Common myeloid progenitor, CD34-positive (primary cell): ENCODE results near the gene GPR68.
A peak's percentile ranks its signal among the peaks of the same experiment; 100 is the strongest.

Source experiments
- CTCF ChIA-PET: fragments of 350-600 bp; sonication (Branson Sonifier 250); formaldehyde crosslinking; loops from one replicate; lab custom pipeline; 2021; ENCODE audit warnings: antibody characterized with exemption; lab: Charles Lee
- POLR2A ChIA-PET: fragments of 350-600 bp; sonication (Branson Sonifier 250); formaldehyde crosslinking; loops from one replicate; lab custom pipeline; 2021; ENCODE audit warnings: antibody characterized with exemption; lab: Charles Lee
- DNase-seq, 3 donors: peaks; one replicate each; pipeline versions ENCODE4 v3.0.0 to v3.0.0-alpha.2; 2013
- H3K27ac ChIP-seq, 2 experiments: 1 replicate in 1 of 2; 2 replicates in 1 of 2; pipeline ENCODE4 v1.7.0; 2013; ENCODE audit warnings: inconsistent platforms in 2 of 2, low read length in 2 of 2, mild to moderate bottlenecking in 2 of 2, low read depth in 1 of 2, moderate library complexity in 1 of 2; ENCODE audit not compliant: severe bottlenecking in 2 of 2, insufficient read depth in 1 of 2, poor library complexity in 1 of 2
- H3K27me3 ChIP-seq, 5 experiments: replicated peaks in 2 of 5; 1 replicate in 3 of 5; 2 replicates in 2 of 5; pipeline versions ENCODE4 v1.6.1 to v1.7.0; 2013; ENCODE audit warnings: low read length in 4 of 5, mild to moderate bottlenecking in 2 of 5, moderate library complexity in 2 of 5, inconsistent platforms in 1 of 5; ENCODE audit not compliant: insufficient read depth in 5 of 5, control insufficient read depth in 4 of 5
- H3K36me3 ChIP-seq, 4 experiments: 1 replicate in 2 of 4; 2 replicates in 2 of 4; pipeline versions ENCODE4 v1.6.1 to v1.7.0; 2013; ENCODE audit warnings: low read length in 3 of 4, control low read depth in 1 of 4, mild to moderate bottlenecking in 1 of 4; ENCODE audit not compliant: control insufficient read depth in 4 of 4, insufficient read depth in 4 of 4
- H3K4me1 ChIP-seq, 4 experiments: 1 replicate in 3 of 4; 2 replicates in 1 of 4; pipeline versions ENCODE4 v1.6.1 to v1.7.1; 2013; ENCODE audit warnings: low read length in 3 of 4, mild to moderate bottlenecking in 3 of 4, control low read depth in 1 of 4, inconsistent platforms in 1 of 4, moderate library complexity in 1 of 4; ENCODE audit not compliant: control insufficient read depth in 4 of 4, insufficient read depth in 4 of 4; ENCODE audit errors: control extremely low read depth in 1 of 4
- H3K4me3 ChIP-seq, 7 experiments: 1 replicate in 4 of 7; 2 replicates in 3 of 7; pipeline versions ENCODE4 v1.5.1 to v1.7.0; 2013; ENCODE audit warnings: mild to moderate bottlenecking in 7 of 7, low read length in 6 of 7, moderate library complexity in 6 of 7, inconsistent platforms in 2 of 7, low read depth in 2 of 7, control low read depth in 1 of 7; ENCODE audit not compliant: insufficient read depth in 4 of 7, control insufficient read depth in 1 of 7; ENCODE audit errors: extremely low read depth in 1 of 7
- H3K9me3 ChIP-seq, 5 experiments: 1 replicate in 4 of 5; 2 replicates in 1 of 5; pipeline versions ENCODE4 v1.6.1 to v1.7.1; 2013; ENCODE audit warnings: low read length in 4 of 5, mild to moderate bottlenecking in 2 of 5, inconsistent platforms in 1 of 5, low read depth in 1 of 5, moderate library complexity in 1 of 5; ENCODE audit not compliant: control insufficient read depth in 4 of 5, insufficient read depth in 2 of 5; ENCODE audit errors: control extremely low read depth in 1 of 5
- whole genome bisulfite sequencing: methylation state at CpG from one replicate; pipeline ENCODE4 v1.1.5; 2013; ENCODE audit not compliant: insufficient coverage; 5-methylcytosine and 5-hydroxymethylcytosine counted together

The GPR68 gene

DNA sequence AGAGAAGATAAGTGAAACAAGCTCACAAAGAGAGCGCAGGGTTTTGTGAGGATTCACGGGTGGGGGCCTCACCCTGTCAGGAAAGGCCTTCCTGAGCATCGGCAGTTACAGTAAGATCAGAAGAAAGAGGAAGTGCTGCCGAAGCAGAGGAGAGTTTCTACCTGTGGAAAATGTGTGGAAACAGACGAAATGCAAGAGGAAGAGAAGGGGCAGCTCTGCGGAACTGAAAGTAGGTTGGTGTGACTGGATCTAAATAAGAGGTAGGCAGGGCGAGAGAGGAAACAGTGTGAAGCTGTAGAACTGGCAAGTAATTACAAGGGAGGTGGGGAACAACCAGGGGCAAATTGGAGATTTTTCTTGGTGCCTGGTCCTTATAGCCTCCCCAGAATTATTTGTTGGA lies 2.6 kb downstream of the GPR68 start:
- H3K27ac ChIP-seq, result no peak overlapping the region
- peaks cover 0 to 9% (median 0%) of the 10 kb centered on the region in 5 experiments for H3K9me3 ChIP-seq
- WGBS, result 10% methylated on average over 7 of the region's 7 CpGs
- H3K4me3 ChIP-seq, result peak overlapping the region in 4 of 7 experiments; percentile 33 to 52 (median 36)
- peak; percentile 36 to 82 (median 75) for DNase-seq
- no peaks in the 10 kb centered on the region for H3K36me3 ChIP-seq
- ChIA-PET CTCF (interaction anchor here (1.6 to 3.3 kb wide), 3 partner anchors 8 to 14 kb away, joined by 4 to 20 read pairs (median 4); no protein-coding TSS in a partner anchor), POLR2A (no interaction called here)
- peaks cover 8 to 74% (median 39%) of the 10 kb centered on the region in 4 experiments for H3K4me1 ChIP-seq
- H3K27me3 ChIP-seq, result peaks cover 0 to 25% (median 5%) of the 10 kb centered on the region in 5 experiments

GRCh38 chr14:91238661-91239060 lies 5.8 kb downstream of the GPR68 start:
- peaks cover 8 to 45% (median 20%) of the 10 kb centered on the region in 4 experiments for H3K4me1 ChIP-seq
- CTCF ChIA-PET, result interaction anchor here (1.2 to 2.4 kb wide), 3 partner anchors 11 to 62 kb away, joined by 3 to 5 read pairs (median 4); no protein-coding TSS in a partner anchor
- 96% methylated on average over 4 of the region's 8 CpGs for WGBS

DNA sequence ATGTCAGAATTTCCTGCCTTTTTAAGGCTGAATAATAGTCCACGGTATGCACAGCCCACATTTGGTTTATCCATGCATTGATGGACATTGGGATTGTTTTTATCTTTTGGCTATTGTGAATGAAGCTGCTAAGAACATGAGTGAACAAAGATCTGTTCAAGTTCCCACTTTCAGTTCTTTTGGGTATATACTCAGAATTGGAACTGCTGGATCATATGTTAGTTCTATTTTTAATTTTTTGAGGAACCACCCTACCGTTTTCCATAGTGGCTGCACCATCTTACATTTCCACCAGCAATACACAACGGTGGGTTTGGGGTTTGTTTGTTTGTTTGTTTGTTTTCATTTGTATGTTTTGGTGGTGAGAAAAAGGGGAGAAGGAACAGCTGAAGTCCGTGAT lies 6.4 kb downstream of the GPR68 start:
- ChIA-PET POLR2A (no interaction called here), CTCF (interaction anchor here (1.2 to 2.4 kb wide), 2 partner anchors 11 to 14 kb away, joined by 3 to 5 read pairs; no protein-coding TSS in a partner anchor)
- WGBS, result 100% methylated on average over 1 of the region's 4 CpGs
- Histone ChIP-seq H3K4me1 (peaks cover 5 to 39% (median 14%) of the 10 kb centered on the region in 4 experiments), H3K27me3 (peaks cover 0 to 60% (median 18%) of the 10 kb centered on the region in 5 experiments), H3K36me3 (peaks cover 0 to 3% (median 0%) of the 10 kb centered on the region in 4 experiments), H3K9me3 (peaks cover 0 to 9% (median 0%) of the 10 kb centered on the region in 5 experiments), H3K27ac (no peak overlapping the region), H3K4me3 (no peak overlapping the region)
- DNase-seq, result no peak

More at GRCh38 chr14:91238661-91239060, 5.8 kb downstream of the GPR68 start:
- no peak for DNase-seq
- no peak overlapping the region for H3K4me3 ChIP-seq
- peaks cover 0 to 3% (median 0%) of the 10 kb centered on the region in 4 experiments for H3K36me3 ChIP-seq
- peaks cover 0 to 9% (median 0%) of the 10 kb centered on the region in 5 experiments for H3K9me3 ChIP-seq
- H3K27ac ChIP-seq, result no peak overlapping the region
- POLR2A ChIA-PET, result no interaction called here
- peaks cover 0 to 54% (median 18%) of the 10 kb centered on the region in 5 experiments for H3K27me3 ChIP-seq

- CTCF ChIA-PET, result no interaction called here
- POLR2A ChIA-PET, result no interaction called here
- H3K36me3 ChIP-seq, result peaks cover 0 to 7% (median 2%) of the 10 kb centered on the region in 4 experiments
- WGBS, result 87% methylated on average over 5 of the region's 7 CpGs
- no peak overlapping the region for H3K4me3 ChIP-seq
- peaks cover 0 to 69% (median 24%) of the 10 kb centered on the region in 5 experiments for H3K27me3 ChIP-seq
- H3K9me3 ChIP-seq, result peaks cover 0 to 9% (median 0%) of the 10 kb centered on the region in 5 experiments
- no peak overlapping the region for H3K27ac ChIP-seq
- DNase-seq, result no peak
- peaks cover 3 to 33% (median 7%) of the 10 kb centered on the region in 4 experiments for H3K4me1 ChIP-seq
Observed at GRCh38 chr14:91237219-91237618, 7.3 kb downstream of the GPR68 start.

GRCh38 chr14:91235841-91236240 lies 8.7 kb downstream of the GPR68 start:
- Histone ChIP-seq H3K4me1 (peaks cover 0 to 29% (median 4%) of the 10 kb centered on the region in 4 experiments), H3K4me3 (no peak overlapping the region), H3K36me3 (peaks cover 0 to 19% (median 2%) of the 10 kb centered on the region in 4 experiments), H3K27ac (no peak overlapping the region), H3K9me3 (peaks cover 0 to 14% (median 6%) of the 10 kb centered on the region in 5 experiments), H3K27me3 (peaks cover 0 to 78% (median 26%) of the 10 kb centered on the region in 5 experiments)
- ChIA-PET CTCF (no interaction called here), POLR2A (no interaction called here)
- no peak for DNase-seq
- 100% methylated on average over 6 of the region's 7 CpGs for WGBS

DNA sequence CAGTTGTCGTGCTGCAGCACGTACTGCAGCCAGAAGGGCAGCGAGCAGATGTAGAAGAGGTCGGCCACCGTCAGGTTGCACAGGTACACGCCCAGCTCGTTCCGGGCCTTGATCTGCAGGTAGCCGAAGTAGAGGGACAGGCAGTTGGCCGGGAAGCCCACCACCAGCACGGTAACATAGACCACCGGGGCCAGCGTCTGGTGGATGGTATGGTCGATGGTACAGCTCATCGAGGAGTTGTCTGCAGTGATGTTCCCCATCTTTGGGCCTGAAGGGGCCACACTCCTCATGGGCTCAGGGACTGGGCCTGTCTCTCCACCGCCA lies 9.8 kb downstream of the GPR68 start:
- POLR2A ChIA-PET, result no interaction called here

More for the DNA sequence above, 9.8 kb downstream of the GPR68 start:
- DNase-seq, result no peak
- Histone ChIP-seq H3K27me3 (peaks cover 0 to 78% (median 26%) of the 10 kb centered on the region in 5 experiments), H3K4me3 (no peak overlapping the region), H3K27ac (no peak overlapping the region), H3K9me3 (peaks cover 0 to 14% (median 6%) of the 10 kb centered on the region in 5 experiments), H3K4me1 (peaks cover 7 to 37% (median 9%) of the 10 kb centered on the region in 4 experiments), H3K36me3 (peaks cover 0 to 19% (median 2%) of the 10 kb centered on the region in 4 experiments)
- CTCF ChIA-PET, result interaction anchor here (0.9 to 1.4 kb wide), 3 partner anchors 21 to 49 kb away, joined by 3 to 5 read pairs (median 3); no protein-coding TSS in a partner anchor
- 98% methylated on average over 16 of the region's 16 CpGs for WGBS
